Hematopoietic multipotent progenitor cell treated with erythropoietin and hydrocortisone succinate and interleukin-3 and kit ligand, for 8 days (in vitro differentiated cells): ENCODE measurements around the gene PFN4.
A peak's percentile ranks its signal among the peaks of the same experiment; 100 is the strongest.
"Not testable (repeated sequence)": the region's sequence is repeated elsewhere in the genome, so short reads cannot be mapped to it uniquely, and the experiment has no call there.

ENCODE experiments used
- DNase-seq: peaks from one replicate; pipeline ENCODE4 v3.0.0-alpha.2; 2015

Gene PFN4, protein sequence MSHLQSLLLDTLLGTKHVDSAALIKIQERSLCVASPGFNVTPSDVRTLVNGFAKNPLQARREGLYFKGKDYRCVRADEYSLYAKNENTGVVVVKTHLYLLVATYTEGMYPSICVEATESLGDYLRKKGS

GRCh38 chr2:24123195-24123921 lies at the start of gene PFN4, which contains the start of gene FAM228B:
Gene PFN4, minus strand, starts transcription at chr2:24123334. Its CDS starts 799 bp downstream, at chr2:24122535.
Gene FAM228B, plus strand, starts transcription at chr2:24123469. Its CDS starts 893 bp downstream, at chr2:24124362.
- peak; percentile 80 for DNase-seq

DNA sequence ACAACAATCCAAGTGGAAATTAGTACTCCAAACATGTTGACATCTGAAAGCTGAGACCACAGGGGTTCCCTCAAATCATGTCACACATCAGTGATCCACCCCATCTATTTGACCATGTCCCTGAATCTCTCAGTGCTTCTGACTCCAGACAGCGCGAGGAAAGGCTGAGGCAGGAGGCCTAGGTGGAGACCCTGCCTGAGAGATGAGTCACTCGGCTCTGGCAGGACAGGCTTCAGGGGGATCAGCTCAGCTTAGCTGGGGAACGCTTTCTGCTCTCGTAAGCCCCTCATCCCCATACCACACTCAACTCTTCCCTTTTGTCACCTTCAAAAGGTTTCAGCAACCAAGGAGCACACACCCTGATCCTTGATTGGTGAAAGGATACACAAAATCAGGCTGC lies 45.9 kb upstream of the PFN4 start:
- no peak for DNase-seq

- peak; percentile 43 for DNase-seq
Observed at GRCh38 chr2:24164416-24164973, 41.4 kb upstream of the PFN4 start.

DNA sequence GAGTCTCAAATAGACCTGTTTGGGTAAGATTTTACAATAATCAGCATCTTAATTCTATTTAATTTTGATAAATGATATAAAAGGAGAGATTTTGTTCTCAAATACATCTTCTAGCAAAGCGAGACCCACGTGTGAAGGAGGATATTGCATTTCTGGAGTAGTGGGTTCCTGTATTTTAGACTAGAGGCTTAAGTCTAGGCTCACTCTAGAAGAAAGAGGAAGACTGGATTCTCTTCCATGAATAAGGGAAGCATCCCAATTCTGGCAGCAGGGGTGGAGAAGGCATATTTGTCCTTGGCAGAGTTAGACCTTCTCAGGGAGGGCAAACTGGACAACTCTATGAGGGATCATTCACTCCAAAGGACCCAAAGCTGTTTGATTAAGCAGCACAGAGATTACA lies 40.5 kb upstream of the PFN4 start:
- DNase-seq: no peak

DNA sequence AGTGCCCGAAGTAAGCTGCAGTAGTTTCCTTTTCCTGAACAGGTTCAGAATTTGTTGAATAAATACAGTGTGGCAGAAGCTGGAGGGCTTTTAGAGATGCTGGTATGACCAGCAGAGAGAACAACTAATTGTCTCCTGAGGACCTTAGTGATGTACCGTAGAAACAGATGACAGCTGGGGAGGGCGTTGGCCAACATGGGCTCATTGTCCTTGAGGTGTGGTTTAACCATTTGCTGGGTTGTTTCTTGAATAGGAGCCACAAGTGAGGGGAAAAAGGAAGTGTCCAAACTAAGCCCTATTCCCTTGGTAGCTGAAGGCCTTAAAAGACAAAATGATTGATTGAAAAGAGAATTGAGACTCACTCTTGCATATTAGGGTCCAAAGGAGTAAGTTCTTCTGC lies 40.1 kb upstream of the PFN4 start:
- no peak for DNase-seq

DNA sequence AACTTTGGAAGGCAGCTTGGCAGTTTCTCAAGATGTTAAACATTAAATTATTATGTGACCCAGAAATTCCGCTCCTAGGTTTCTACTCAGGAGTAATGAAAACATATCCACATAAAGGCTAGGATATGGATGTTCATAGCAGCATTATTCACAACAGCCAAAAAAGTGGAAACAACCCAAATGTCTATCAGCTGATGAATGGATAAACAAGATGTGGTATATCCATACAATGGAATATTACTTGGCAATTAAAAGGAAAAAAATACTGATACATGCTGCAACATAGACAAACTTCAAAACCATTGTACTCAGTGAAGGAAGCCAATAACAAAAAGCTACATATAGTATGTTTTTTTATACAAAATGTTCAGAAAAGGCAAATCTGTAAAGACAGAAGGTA lies 39.4 kb upstream of the PFN4 start:
- DNase-seq: no peak

DNA sequence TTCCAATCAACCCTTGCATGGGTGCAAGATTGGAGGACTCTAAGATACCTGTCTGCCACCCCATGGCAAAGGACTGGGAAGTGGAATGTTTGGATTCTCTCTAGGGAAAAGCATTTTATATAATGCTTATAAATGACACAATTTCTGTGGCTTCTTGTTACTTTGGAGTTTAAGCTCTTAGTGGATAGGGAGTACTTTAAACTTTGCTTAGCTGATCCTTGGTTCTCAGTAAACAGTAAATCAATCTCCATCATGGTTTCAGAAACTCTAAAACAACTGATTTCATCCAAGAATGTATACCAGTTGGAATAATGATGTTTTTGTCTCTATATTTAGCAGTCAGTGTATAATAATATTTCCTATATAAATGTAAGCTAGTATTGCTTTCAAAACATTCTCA lies 37.6 kb upstream of the PFN4 start:
- no peak for DNase-seq

DNA sequence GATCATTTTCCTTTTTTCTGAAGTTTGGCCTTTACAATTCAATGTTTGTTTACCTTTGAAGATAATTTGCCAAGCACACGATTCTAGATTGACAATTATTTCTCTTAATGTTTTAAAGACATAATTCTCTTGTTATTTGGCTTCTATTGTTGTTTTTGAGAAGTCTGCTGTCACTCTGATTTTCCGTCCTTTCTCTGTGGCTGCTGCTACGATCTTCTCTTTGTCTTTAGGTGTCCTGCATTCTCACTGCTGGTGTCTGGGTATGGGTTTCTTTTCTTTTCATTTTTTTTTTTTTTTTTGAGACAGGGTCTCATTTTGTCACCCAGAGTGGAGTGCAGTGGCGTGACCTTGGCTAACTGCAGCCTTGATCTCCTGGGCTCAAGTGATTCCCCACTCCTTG lies 36.6 kb upstream of the PFN4 start:
- DNase-seq: no peak

DNA sequence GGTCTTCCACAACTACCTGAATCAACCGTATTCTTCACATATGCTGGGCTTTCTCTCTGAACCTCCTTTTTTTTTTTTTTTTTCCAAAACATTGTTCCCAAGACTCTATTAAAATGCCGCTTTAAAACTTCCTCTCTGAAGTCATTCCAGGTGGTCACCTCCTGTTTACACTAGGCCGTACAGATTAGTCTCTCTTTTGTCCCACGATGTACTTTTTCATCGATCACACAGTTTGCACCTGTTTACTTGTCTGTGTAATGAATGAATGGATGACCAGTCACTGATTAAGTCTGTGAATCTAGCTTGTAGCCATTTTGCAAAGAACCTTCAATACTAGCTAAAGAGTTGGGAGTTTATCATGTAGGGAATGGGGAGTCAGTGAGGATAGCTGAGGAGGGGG lies 35.0 kb upstream of the PFN4 start:
- DNase-seq: no peak

GRCh38 chr2:24153478-24153877 lies 30.3 kb upstream of the PFN4 start:
- DNase-seq: no peak

- DNase-seq: no peak
Observed at GRCh38 chr2:24152413-24153197, 29.5 kb upstream of the PFN4 start.

GRCh38 chr2:24147364-24147763 lies 24.2 kb upstream of the PFN4 start:
- no peak for DNase-seq

DNA sequence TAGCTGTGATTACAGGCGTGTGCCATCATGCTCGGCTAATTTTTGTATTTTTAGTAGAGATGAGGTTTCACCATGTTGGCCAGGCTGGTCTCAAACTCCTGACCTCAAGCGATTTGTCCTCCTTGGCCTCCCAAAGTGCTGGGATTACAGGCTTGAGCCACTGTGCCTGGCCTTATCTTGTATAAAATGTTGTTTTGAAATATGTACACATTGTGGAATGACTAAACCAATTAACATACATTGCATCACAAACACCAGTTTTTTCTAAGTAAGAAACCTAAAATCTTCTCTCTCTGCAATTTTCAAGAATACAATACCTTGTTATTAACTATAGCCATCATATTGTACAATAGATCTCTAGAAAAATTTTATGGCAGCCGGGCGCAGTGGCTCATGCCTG lies 17.2 kb upstream of the PFN4 start:
- not testable (repeated sequence) for DNase-seq

DNA sequence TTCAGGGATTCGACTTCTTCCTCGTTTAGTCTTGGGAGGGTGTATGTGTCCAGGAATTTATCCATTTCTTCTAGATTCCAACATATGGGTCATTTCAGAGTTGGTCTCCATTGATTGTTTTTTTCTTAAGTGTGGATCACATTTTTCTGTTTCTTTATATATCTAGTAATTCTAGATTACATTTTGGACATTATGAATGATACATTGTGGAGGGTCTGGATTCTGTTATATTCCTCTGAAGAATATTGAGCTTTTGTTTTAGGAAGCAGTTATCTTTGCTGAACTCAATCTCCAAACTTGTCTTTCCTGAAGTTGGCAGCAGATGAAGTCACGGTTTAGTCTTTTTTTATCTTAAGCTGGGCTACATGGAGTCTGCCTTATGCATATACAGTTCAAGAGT lies 9.4 kb upstream of the PFN4 start:
- DNase-seq: no peak

- no peak for DNase-seq
Observed at GRCh38 chr2:24125956-24126355, 2.8 kb upstream of the PFN4 start.

DNA sequence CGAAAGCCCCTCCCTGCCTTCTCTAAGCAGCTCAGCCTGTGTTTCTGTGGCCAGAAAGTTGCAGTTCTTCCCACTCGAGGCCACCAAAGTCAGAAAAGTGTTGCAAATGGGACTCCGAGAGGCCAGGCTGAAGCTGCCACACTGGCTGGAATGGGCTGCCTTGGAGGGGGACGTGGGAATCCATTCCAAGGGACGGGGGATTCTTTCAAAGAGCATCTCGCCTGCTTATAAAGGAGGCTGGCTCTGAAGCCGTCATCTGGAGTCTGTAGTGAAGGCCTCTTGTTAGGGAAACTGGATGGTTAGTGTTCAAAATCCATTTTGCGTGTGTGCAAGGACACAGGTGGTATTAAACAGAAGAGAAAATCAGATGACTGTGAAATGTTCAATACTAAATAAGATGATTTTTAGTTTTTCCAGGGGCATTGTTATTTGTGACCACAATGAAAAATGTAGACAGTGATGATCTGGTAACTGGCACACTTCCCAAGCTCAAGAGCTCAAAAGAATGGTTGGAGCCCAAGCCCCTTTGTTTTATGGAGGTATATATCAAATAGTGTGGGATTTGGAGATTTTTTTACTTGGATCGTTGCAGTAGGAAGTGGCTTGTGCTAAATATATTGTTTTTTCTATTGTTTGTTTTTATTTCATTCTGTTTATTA lies 917 bp upstream of the PFN4 start:
- DNase-seq: no peak

GRCh38 chr2:24122366-24123194 lies 554 bp downstream of the PFN4 start:
- no peak for DNase-seq

- no peak for DNase-seq
Observed at GRCh38 chr2:24121469-24121868, 1.7 kb downstream of the PFN4 start.

DNA sequence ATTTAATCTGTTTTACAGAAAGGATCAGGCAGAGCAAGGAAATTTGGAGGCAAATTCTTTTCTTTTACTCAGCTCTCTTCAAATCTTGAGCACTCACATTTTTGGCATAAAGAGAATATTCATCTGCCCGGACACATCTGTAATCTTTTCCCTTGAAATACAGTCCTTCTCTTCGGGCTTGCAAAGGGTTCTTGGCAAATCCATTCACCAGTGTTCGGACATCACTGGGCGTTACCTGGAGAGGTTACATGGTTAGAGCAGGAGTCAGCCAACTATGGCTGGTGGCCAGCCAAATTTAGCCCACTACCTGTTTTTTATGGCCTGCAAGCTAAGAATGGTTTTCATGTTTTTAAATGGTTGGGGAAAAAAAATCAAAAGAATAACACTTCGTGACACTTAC lies 2.1 kb downstream of the PFN4 start:
- DNase-seq: no peak

DNA sequence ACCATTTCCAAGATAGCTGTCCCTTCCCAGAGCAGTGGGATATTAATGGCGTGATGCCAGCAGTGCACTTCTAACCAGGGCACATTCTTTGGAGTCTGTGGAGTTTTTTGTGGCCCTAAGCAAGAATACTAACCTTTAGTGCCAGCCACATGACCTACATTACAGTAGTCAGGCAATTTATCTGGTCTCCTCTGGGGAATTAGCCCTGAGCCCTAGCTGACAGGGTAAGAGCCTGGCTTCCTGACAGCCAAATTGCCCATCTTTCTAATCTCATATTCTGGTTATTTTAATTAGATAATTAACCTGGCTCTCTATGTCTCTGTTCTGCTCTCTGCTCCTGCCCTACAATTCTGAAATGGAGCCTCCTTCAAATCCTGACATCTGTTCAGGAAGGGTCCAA lies 5.2 kb downstream of the PFN4 start:
- no peak for DNase-seq

DNA sequence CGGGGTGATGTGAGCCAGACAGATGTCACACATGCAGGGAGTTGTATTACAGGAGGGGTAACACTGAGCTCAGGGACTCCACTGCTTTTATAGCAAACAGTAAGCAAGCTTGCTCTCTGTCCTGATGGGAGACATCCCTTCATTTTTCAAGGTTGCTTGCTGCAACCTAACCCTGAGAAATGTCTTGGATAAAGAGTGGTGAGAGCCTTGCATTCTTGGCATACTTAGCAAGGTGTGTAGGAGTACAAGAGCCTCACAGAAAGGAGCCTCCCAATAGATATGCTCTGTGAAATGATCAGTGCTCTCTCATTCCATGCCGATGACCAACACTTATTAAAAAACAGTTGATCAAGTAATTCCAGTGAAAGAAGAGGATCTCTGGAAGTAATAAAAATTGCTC lies 8.1 kb downstream of the PFN4 start:
- no peak for DNase-seq

GRCh38 chr2:24111407-24111901 lies 11.7 kb downstream of the PFN4 start:
- no peak for DNase-seq
